ENCODE measurements around the gene PTPRN.
"Not testable (repeated sequence)": the region's sequence is repeated elsewhere in the genome, so short reads cannot be mapped to it uniquely, and the experiment has no call there.

Gene PTPRN

DNA sequence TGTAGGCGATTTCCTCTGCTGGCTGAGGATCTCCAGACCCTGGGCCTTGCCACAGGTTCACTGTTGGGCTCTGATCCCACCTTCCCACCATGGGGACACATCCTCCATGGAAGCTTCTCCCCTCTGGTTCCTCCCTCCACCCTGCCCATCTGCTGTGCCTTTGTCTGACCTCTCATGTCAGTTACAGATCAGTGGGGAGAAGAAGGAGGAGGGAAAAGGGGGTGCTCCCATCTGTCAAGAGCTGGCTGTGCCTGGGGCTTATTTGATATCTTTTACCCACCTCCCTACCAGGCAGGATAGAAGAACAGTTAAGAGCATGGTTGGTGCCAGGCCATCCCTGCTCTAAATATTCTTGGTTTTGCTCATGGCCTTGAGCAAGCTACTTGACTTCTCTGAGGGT is 42.3 kb downstream of the PTPRN start:
- no peak for DNase-seq

GRCh38 chr2:219266232-219266631 is 43.0 kb downstream of the PTPRN start:
- DNase-seq = no peak

- no peak for DNase-seq
These were observed 48.0 kb downstream of the PTPRN start for GRCh38 chr2:219261024-219261855.

GRCh38 chr2:219258942-219259341 is 50.3 kb downstream of the PTPRN start:
- DNase-seq = not testable (repeated sequence)

- peak in 3 of 5 experiments; percentile 13 to 77 (median 65) for DNase-seq
These were observed 54.5 kb downstream of the PTPRN start for GRCh38 chr2:219254590-219255201.

DNA sequence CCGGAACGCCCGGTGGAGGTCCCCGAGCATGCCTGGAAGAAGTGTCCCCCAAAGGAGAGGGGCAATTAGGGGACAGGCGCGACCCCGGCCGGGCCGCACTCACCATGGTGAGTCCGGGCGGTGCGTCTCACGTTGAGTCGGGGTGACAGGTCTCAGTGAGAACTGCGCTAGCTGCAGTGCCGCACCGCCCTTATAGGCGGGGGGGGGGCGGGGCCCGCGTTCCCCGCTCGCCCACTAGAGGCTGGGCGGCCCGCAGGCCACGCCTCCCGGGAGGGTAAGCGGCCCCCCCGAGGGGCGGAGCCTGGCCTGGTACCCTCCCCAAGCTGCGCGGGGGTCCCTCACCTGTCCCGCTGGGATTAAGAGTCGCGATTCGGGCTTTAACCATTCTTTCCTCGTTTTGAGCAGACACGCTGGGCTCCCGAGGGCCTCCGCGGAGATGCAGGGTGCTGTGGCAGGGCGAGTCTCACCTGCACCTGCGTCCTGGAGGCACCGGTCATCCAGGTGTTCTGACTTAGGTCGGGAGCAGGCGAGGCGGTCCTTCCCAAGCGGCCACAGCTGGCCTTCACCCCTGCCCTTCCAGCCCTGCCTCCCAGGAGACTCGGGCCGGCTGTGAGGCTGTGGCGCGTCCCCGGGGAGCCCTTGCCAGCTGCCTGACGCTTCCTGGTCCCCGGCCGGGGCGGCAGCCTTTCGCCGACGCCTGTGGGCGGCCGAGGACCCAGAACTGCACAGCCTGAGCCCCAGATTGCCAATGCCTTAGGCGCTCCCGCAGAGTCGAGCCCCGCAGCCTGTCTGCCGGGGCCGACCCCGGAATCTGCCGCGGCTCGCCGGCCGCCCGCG is 55.2 kb downstream of the PTPRN start, which contains the start of gene TUBA4A:
TSS of gene TUBA4A (minus strand) at position 166 of the 837 bp plus-strand sequence. CDS start at position 106, 60 bp downstream.
- peak; percentile 82 to 92 (median 89) for DNase-seq

GRCh38 chr2:219252900-219253752 is 56.1 kb downstream of the PTPRN start, which contains the start of gene TUBA4B:
TUBA4B (plus strand) TSS chr2:219253243; CDS start chr2:219253408, 165 bp downstream.
- DNase-seq = peak in 3 of 5 experiments; percentile 26 to 83 (median 49)

- DNase-seq = no peak
These were observed 56.7 kb downstream of the PTPRN start for GRCh38 chr2:219252570-219252899.

DNA sequence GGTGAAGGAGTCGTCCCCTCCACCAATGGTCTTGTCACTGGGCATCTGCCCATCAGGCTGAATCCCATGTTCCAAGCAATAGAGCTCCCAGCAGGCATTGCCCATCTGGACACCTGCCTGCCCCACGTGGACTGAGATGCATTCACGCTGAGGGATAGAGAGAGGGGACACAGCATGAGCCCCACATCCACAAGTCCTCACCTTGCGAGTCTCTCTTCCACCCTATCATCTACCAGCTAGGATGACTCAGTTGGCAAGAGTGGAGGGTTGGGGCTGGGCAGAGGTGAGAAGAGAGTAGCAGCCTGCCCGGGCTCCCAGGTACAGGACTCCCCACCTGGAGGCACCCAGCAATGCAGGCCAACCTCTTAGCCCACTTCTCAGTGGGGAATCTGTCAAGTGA is 57.1 kb downstream of the PTPRN start:
- peak in 1 of 5 experiments; percentile 57 for DNase-seq

GRCh38 chr2:219251656-219252055 is 57.5 kb downstream of the PTPRN start:
- no peak for DNase-seq

DNA sequence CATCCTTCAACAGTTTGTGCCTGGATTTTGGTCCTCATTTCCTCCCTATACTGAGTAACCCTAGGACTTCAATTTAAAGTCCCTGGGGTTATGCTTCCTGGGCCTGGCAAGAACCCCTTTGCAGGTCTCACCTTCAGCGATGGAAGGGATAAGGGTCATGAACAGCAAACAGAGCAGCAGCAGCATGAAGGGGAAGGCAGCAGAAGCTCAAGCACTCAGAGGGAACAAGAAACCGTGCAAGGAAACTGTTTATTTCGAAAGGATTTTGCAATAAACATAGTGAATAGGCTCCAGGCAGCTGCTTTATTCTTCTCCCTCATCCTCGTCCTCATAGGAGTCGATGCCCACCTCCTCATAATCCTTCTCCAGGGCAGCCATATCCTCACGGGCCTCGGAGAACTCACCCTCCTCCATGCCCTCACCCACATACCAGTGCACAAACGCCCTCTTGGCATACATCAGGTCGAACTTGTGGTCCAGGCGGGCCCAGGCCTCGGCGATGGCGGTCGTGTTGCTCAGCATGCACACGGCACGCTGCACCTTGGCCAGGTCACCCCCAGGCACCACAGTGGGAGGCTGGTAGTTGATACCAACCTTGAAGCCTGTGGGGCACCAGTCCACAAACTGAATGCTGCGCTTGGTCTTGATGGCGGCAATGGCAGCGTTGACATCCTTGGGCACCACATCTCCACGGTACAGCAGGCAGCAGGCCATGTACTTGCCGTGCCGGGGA is 59.0 kb downstream of the PTPRN start:
- peak in 1 of 5 experiments; percentile 59 for DNase-seq

- peak in 3 of 5 experiments; percentile 31 to 89 (median 58) for DNase-seq
These were observed 59.8 kb downstream of the PTPRN start for GRCh38 chr2:219249203-219249980.

GRCh38 chr2:219248845-219249202 is 60.4 kb downstream of the PTPRN start:
- no peak for DNase-seq

- DNase-seq = peak in 4 of 5 experiments; percentile 48 to 98 (median 69)
These were observed 61.2 kb downstream of the PTPRN start for GRCh38 chr2:219247678-219248642.

- no peak for DNase-seq
These were observed 62.6 kb downstream of the PTPRN start for GRCh38 chr2:219246559-219246958.

- peak in 1 of 5 experiments; percentile 51 for DNase-seq
These were observed 63.3 kb downstream of the PTPRN start for GRCh38 chr2:219245899-219246230.

- DNase-seq = peak; percentile 65 to 94 (median 79)
These were observed 63.9 kb downstream of the PTPRN start, which contains the start of the genes GLB1L and STK16 for GRCh38 chr2:219245148-219245898. GLB1L (minus strand) TSS chr2:219245444; CDS start chr2:219243573, 1,871 bp downstream. STK16 (plus strand) TSS chr2:219245479; CDS start chr2:219246000, 521 bp downstream.

- no peak for DNase-seq
These were observed 64.4 kb downstream of the PTPRN start for GRCh38 chr2:219244789-219245147.

Data from T-helper 2 cell (primary cell).